Fibroblast of lung (primary cell): ENCODE measurements around the gene CYBA. TPM values are rescaled to one million over a fixed set of nuclear protein-coding genes. Genes with fewer than 3 reads are reported as not detected.

Experiments used
- DNase-seq, 2 donors: peaks; one replicate each; pipeline versions ENCODE4 v3.0.0 to v3.0.0-alpha.2; 2010; ENCODE audit warnings: low read depth in 2 of 2
- H2AFZ ChIP-seq: 2 replicates; pipeline ENCODE4 v1.5.1; 2012; ENCODE audit warnings: low read length, control low read depth, inconsistent platforms
- H3K27ac ChIP-seq: 2 replicates; pipeline ENCODE4 v1.5.1; 2011; ENCODE audit warnings: low read length, control low read depth; ENCODE audit not compliant: insufficient read depth
- H3K27me3 ChIP-seq: 2 replicates; pipeline ENCODE4 v1.5.1; 2011; ENCODE audit warnings: mild to moderate bottlenecking, low read length; ENCODE audit not compliant: control insufficient read depth, insufficient read depth
- H3K36me3 ChIP-seq: 2 replicates; pipeline ENCODE4 v1.5.1; 2011; ENCODE audit warnings: low read length; ENCODE audit not compliant: control insufficient read depth, insufficient read depth
- H3K4me1 ChIP-seq: 2 replicates; pipeline ENCODE4 v1.5.1; 2011; ENCODE audit warnings: low read length; ENCODE audit not compliant: control insufficient read depth, insufficient read depth; ENCODE audit errors: extremely low read depth
- H3K4me2 ChIP-seq: 2 replicates; pipeline ENCODE4 v1.5.1; 2011; ENCODE audit warnings: low read length, control low read depth; ENCODE audit not compliant: insufficient read depth; ENCODE audit errors: extremely low read depth
- H3K4me3 ChIP-seq, 4 experiments: fragments of 200-600 bp in 1 of 4; sonication (generic) in 1 of 4; replicated peaks in 1 of 4; 2 replicates each; pipeline ENCODE4 v1.5.1; 2011 to 2016; ENCODE audit warnings: low read length in 4 of 4, low read depth in 3 of 4, mild to moderate bottlenecking in 3 of 4, control low read depth in 2 of 4, inconsistent platforms in 1 of 4, mixed read lengths in 1 of 4; ENCODE audit not compliant: insufficient read depth in 1 of 4; ENCODE audit errors: control extremely low read depth in 1 of 4
- H3K79me2 ChIP-seq: 2 replicates; pipeline ENCODE4 v1.5.1; 2012; ENCODE audit warnings: mild to moderate bottlenecking, low read length, inconsistent platforms; ENCODE audit not compliant: control insufficient read depth, insufficient read depth
- H3K9ac ChIP-seq: 2 replicates; pipeline ENCODE4 v1.5.1; 2011; ENCODE audit warnings: mild to moderate bottlenecking, low read length, control low read depth; ENCODE audit not compliant: insufficient read depth
- H3K9me3 ChIP-seq: 2 replicates; pipeline ENCODE4 v1.5.1; 2012; ENCODE audit warnings: low read depth, low read length; ENCODE audit not compliant: control insufficient read depth, insufficient read depth
- H4K20me1 ChIP-seq: 2 replicates; pipeline ENCODE4 v1.5.1; 2011; ENCODE audit warnings: low read length; ENCODE audit not compliant: control insufficient read depth, insufficient read depth; ENCODE audit errors: extremely low read depth
- CTCF ChIP-seq, 2 donors: IDR thresholded peaks in 1 of 2; conservative IDR thresholded peaks in 1 of 2; 1 replicate in 1 of 2; 2 replicates in 1 of 2; pipeline ENCODE4 v1.5.1; 2011 to 2012; ENCODE audit warnings: low read length in 2 of 2, control low read depth in 1 of 2, inconsistent platforms in 1 of 2, low read depth in 1 of 2, mild to moderate bottlenecking in 1 of 2
- EZH2 ChIP-seq: IDR thresholded peaks from 2 replicates; pipeline ENCODE4 v1.5.1; 2012; ENCODE audit warnings: low read length, control low read depth, mild to moderate bottlenecking; ENCODE audit errors: missing control alignments
- polyA plus RNA-seq, 2 donors: library from polyadenylated mRNA; depleted of rRNA in 1 of 2; stranded (reverse) in 1 of 2; unstranded in 1 of 2; fragments of >200 nt; gene quantifications; 2 replicates each; pipeline ENCODE4 v1.2.1, GENCODE V29; 2011 to 2012; ENCODE audit warnings: missing spikeins in 1 of 2
- total RNA-seq: library from RNA; depleted of rRNA; stranded (reverse); fragments of >200 nt; gene quantifications from 2 replicates; pipeline ENCODE4 v1.2.1, GENCODE V29; 2014

CYBA gene
- total and polyA plus RNA-seq, 2 donors (not counting 1 experiment from before 2014, with no cell fraction given), result 74.7 to 124 TPM

- H3K27ac ChIP-seq, result no peak overlapping the region
- no peaks in the 10 kb centered on the region for H3K4me1 ChIP-seq
- no peak overlapping the region for H2AFZ ChIP-seq
- no peak overlapping the region for H3K9ac ChIP-seq
- peaks cover 2% of the 10 kb centered on the region for H3K27me3 ChIP-seq
- H3K79me2 ChIP-seq, result no peaks in the 10 kb centered on the region
- no peak overlapping the region for H3K4me2 ChIP-seq
- no peak for DNase-seq
- no peaks in the 10 kb centered on the region for H4K20me1 ChIP-seq
- H3K36me3 ChIP-seq, result peaks cover 12% of the 10 kb centered on the region
- no peaks in the 10 kb centered on the region for H3K9me3 ChIP-seq
- no peak overlapping the region for H3K4me3 ChIP-seq
- TF ChIP-seq CTCF (conservative IDR thresholded peaks at IDR 0.05 in 1 of 2, IDR thresholded peaks at IDR 0.05 in 1 of 2; ENCODE audit: low read depth in 1 of 2, low read length in 2 of 2) (no peak), EZH2 (no peak)
Observed at GRCh38 chr16:88694221-88695087, 43.6 kb upstream of the CYBA start.

- H3K9me3 ChIP-seq, result no peaks in the 10 kb centered on the region
- H3K27ac ChIP-seq, result no peak overlapping the region
- H4K20me1 ChIP-seq, result no peaks in the 10 kb centered on the region
- H3K79me2 ChIP-seq, result no peaks in the 10 kb centered on the region
- H3K4me2 ChIP-seq, result no peak overlapping the region
- peaks cover 4% of the 10 kb centered on the region for H3K27me3 ChIP-seq
- H3K9ac ChIP-seq, result no peak overlapping the region
- no peak for DNase-seq
- TF ChIP-seq CTCF (conservative IDR thresholded peaks at IDR 0.05 in 1 of 2, IDR thresholded peaks at IDR 0.05 in 1 of 2; ENCODE audit: low read depth in 1 of 2, low read length in 2 of 2), result no peak
- TF ChIP-seq EZH2, result no peak
- H3K36me3 ChIP-seq, result peaks cover 7% of the 10 kb centered on the region
- H3K4me3 ChIP-seq, result no peak overlapping the region
- no peak overlapping the region for H2AFZ ChIP-seq
- no peaks in the 10 kb centered on the region for H3K4me1 ChIP-seq
Observed at GRCh38 chr16:88693420-88694177, 42.7 kb upstream of the CYBA start.

- TF ChIP-seq EZH2 (no peak), CTCF (conservative IDR thresholded peaks at IDR 0.05 in 1 of 2, IDR thresholded peaks at IDR 0.05 in 1 of 2; ENCODE audit: low read depth in 1 of 2, low read length in 2 of 2) (no peak)
- Histone ChIP-seq H3K9me3 (no peaks in the 10 kb centered on the region), H2AFZ (no peak overlapping the region), H4K20me1 (no peaks in the 10 kb centered on the region), H3K4me2 (no peak overlapping the region), H3K4me1 (no peaks in the 10 kb centered on the region), H3K79me2 (no peaks in the 10 kb centered on the region), H3K27me3 (peaks cover 9% of the 10 kb centered on the region), H3K9ac (no peak overlapping the region), H3K36me3 (peaks cover 4% of the 10 kb centered on the region), H3K27ac (no peak overlapping the region), H3K4me3 (no peak overlapping the region)
- no peak for DNase-seq
Observed at GRCh38 chr16:88692861-88693260, 42.0 kb upstream of the CYBA start.
